Astrocyte of the cerebellum (primary cell): ENCODE data around the gene SIM2.

Experiments used
- DNase-seq: peaks from one replicate; pipeline ENCODE4 v3.0.0-alpha.2; 2011; ENCODE audit warnings: low read depth
- H3K4me3 ChIP-seq: 2 replicates; pipeline ENCODE4 v1.5.1; 2011; ENCODE audit warnings: mild to moderate bottlenecking, low read depth, low read length, moderate library complexity
- in situ Hi-C: cut with HindIII; loops from 2 replicates; pipeline ENCODE4 v1.10.0; 2017; ENCODE audit warnings: low sequenced_read_pairs
- TF ChIP-seq, protein P1 (sequence below): IDR thresholded peaks from 2 replicates; pipeline ENCODE4 v1.5.1; 2012; ENCODE audit warnings: low read length, low read depth, moderate library complexity, mild to moderate bottlenecking; ENCODE audit errors: missing control alignments

SIM2 gene

DNA sequence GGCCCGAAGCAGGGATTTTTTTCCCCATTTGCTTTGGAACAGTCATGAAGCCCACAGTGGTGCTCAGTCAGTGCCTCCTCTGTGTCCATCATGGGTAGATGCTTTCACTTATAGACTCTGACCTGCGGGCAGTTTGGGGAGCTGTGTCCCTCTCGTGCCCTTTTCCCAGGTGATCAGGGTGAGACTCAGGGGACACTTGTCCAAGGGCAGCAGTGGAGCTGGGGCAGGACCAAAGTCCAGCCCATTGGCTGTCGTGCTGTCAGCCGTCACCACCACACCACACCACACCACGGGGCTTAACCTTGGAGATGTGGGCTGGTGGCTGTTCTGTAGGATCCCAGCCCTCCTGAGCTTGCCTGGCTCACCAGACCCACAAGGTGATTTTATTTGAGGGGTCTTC, 34.9 kb downstream of the SIM2 start:
- TF ChIP-seq, protein P1, sequence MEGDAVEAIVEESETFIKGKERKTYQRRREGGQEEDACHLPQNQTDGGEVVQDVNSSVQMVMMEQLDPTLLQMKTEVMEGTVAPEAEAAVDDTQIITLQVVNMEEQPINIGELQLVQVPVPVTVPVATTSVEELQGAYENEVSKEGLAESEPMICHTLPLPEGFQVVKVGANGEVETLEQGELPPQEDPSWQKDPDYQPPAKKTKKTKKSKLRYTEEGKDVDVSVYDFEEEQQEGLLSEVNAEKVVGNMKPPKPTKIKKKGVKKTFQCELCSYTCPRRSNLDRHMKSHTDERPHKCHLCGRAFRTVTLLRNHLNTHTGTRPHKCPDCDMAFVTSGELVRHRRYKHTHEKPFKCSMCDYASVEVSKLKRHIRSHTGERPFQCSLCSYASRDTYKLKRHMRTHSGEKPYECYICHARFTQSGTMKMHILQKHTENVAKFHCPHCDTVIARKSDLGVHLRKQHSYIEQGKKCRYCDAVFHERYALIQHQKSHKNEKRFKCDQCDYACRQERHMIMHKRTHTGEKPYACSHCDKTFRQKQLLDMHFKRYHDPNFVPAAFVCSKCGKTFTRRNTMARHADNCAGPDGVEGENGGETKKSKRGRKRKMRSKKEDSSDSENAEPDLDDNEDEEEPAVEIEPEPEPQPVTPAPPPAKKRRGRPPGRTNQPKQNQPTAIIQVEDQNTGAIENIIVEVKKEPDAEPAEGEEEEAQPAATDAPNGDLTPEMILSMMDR: no peak

DNA sequence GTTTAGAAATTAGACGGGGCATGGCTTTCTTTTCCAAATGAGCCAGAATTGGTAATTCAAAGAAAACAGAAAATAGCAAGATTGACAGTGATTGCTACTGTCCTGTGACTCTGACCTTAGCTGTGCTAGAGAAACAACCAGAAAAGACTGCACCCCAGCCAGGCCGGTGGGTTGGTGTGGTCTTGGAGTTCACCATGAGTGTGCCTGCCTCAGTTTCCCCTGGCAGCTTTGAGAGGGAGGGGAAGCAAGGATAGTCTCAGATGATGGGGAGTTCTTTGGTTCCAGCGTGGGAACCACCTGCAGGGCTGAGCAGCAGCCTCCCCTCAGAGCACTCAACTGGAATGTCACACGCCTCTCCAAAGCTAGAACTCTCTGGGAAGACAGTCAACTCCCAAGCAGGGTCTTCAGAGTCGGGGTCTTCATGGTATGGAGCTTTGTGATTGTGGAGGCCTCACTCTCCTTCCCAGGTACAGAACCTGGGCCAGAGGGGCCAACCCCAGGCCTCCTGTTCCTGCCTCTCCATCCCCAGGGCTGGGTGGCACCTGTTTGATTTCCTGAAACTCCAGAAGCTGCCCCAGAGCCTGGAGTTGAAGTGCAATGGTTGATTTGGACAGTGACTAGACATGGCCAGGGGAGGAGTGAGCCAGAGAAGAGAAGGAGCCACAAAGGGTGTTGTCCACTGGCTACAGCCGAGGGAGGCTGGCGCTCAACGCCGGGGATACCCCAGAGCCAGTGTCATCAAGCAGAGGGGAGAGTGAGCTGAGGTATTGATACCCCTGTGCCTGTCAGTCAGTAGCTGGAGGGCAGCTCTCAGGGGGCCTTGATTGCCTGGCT, 35.7 kb downstream of the SIM2 start:
- no peak for DNase-seq
- TF ChIP-seq, protein P1: no peak
- no peak overlapping the region for H3K4me3 ChIP-seq
- in situ Hi-C loops: no loop called here

More for the DNA sequence above, 34.9 kb downstream of the SIM2 start:
- no peak overlapping the region for H3K4me3 ChIP-seq
- in situ Hi-C loops: no loop called here
- no peak for DNase-seq

DNA sequence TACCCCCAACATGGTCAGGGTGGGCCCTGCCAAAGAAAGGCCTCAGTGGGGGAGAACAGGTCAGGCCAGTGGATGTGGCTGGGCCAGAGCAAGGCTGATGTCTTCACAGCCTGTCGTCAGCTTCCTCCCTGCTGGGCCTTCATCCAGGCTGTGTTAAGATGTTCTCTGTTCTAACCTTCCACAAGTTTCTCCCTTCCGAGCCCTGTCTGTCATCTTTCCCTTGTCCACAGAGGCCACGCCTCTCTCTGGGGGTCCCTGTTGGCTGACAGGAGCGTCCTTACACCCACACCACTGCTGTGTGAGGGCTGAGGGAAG, 36.2 kb downstream of the SIM2 start:
- in situ Hi-C loops: no loop called here
- TF ChIP-seq, protein P1: no peak
- no peak overlapping the region for H3K4me3 ChIP-seq
- DNase-seq: no peak

DNA sequence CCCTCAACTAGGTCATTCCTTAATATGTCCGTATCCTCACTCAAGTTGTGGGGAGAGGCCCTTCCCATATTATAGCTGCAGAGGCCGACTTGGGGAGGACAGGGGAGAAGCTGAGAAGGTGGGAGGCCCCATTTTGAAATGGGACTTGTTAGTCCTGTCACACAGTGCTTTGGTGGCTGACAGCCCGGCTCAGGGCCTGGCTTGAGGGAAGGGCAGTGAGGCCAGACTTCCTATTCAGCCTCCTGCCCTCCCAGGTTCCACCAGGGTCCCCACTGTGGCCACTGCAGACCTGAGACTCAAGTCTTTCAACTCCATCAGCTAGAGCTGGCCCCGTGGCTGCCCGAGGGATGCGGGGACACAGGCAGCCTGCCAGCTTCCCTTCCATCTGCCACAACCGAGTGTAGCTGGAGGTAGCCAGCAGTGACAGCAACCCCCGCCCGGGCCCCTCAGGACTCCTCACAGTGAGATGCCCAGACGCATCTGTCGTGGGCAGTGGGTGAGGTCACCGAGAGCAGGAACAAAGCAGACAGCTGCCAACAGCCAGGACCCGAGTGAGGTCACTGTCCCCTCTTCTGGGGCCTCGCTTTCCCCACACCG, 36.9 kb downstream of the SIM2 start:
- in situ Hi-C loops: no loop called here
- TF ChIP-seq, protein P1: no peak
- DNase-seq: no peak
- no peak overlapping the region for H3K4me3 ChIP-seq

DNA sequence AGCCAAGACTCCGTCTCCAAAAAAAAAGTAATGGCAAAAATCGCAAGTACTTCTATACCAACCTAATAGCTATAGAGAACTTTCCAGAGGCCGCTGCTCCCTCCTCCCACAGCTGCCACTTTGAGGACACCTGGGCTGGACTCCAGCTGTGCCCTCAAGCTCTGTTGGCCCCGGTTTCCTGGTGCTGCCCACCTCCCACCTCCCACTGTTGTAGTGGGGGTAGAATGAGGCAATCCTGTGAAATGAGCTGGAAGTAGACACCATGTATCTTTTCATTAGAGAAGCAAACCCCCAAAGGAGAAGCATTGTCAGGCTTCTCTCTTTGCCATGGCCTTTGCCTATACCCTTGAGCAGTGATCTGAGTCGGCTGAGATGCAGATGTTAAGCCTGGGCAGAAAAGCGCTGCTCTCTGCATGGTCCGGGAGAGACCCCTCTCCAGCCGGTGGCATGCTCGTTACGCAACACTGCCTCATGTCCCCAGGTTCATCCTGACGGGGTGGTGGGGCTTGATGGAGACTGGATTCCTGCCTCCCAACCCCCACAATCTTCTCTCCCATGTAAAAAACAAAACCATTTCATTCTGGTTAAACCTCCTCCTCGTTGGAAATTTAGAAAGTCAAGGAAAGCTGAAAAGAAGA, 39.7 kb downstream of the SIM2 start:
- no peak for DNase-seq
- H3K4me3 ChIP-seq: no peak overlapping the region
- in situ Hi-C loops: no loop called here
- TF ChIP-seq, protein P1: no peak

DNA sequence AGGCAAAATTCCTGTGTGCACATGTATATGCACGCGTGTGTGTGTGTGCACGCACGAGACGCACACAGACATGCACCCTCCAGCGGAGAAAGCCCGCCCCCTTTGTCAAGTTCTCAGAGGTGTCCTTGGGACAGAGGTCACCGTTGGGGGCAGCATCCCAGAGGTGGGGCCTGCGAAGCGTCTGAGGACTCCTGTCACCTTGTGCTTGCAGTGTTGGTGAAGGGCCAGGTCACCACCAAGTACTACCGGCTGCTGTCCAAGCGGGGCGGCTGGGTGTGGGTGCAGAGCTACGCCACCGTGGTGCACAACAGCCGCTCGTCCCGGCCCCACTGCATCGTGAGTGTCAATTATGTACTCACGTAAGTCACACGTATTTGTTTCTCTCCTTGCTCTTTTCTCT, 42.6 kb downstream of the SIM2 start:
- no peak for DNase-seq
- in situ Hi-C loops: no loop called here
- no peak overlapping the region for H3K4me3 ChIP-seq
- TF ChIP-seq, protein P1: no peak
